ENCODE results near the gene MBNL2. TPM values are rescaled to one million over a fixed set of nuclear protein-coding genes. Genes with fewer than 3 reads are reported as not detected.

MBNL2 gene
- total and polyA plus RNA-seq, 8 donors: 8.9 to 66.5 (median 37.7) TPM

DNA sequence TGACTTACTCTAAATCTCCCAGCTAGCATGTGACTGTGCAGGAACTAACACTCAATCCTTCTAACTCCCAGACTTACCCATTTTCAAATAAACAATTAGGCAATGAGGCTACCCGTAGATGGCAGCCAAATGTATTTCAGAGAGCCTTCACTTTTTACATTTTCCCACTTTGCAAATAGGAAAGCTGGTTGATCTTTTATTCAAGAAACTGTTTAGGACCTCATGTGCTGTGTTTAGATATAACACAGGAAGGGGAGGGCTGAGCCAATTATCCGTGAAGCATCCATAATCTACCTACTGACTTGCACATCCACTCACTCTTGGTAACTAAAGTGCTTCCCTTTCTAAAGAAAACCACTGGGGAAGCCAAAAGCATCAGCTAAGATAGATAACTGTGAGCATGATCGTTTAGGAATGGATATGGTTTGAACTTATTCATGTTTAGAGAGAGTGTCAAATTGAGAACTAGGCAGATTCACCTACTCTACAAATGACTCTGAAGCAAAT lies 33.4 kb downstream of the MBNL2 start:
- Histone ChIP-seq H3K4me3 (no peak overlapping the region), H3K36me3 (no peaks in the 10 kb centered on the region), H3K9me3 (no peaks in the 10 kb centered on the region), H3K4me1 (peaks cover 48 to 62% (median 60%) of the 10 kb centered on the region in 3 donors), H3K27me3 (no peaks in the 10 kb centered on the region), H3K27ac (peak overlapping the region in 3 of 4 donors; percentile 84 to 95 (median 85))
- intact Hi-C loops (cut with DNase I): no loop called here
- WGBS, 2 donors: 40 to 52% methylated on average over 3 of the region's 3 CpGs
- FAIRE-seq (no peak), DNase-seq (no peak), ATAC-seq (no peak)
- TF ChIP-seq, protein P1, sequence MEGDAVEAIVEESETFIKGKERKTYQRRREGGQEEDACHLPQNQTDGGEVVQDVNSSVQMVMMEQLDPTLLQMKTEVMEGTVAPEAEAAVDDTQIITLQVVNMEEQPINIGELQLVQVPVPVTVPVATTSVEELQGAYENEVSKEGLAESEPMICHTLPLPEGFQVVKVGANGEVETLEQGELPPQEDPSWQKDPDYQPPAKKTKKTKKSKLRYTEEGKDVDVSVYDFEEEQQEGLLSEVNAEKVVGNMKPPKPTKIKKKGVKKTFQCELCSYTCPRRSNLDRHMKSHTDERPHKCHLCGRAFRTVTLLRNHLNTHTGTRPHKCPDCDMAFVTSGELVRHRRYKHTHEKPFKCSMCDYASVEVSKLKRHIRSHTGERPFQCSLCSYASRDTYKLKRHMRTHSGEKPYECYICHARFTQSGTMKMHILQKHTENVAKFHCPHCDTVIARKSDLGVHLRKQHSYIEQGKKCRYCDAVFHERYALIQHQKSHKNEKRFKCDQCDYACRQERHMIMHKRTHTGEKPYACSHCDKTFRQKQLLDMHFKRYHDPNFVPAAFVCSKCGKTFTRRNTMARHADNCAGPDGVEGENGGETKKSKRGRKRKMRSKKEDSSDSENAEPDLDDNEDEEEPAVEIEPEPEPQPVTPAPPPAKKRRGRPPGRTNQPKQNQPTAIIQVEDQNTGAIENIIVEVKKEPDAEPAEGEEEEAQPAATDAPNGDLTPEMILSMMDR (IDR thresholded peaks at IDR 0.05): no peak

DNA sequence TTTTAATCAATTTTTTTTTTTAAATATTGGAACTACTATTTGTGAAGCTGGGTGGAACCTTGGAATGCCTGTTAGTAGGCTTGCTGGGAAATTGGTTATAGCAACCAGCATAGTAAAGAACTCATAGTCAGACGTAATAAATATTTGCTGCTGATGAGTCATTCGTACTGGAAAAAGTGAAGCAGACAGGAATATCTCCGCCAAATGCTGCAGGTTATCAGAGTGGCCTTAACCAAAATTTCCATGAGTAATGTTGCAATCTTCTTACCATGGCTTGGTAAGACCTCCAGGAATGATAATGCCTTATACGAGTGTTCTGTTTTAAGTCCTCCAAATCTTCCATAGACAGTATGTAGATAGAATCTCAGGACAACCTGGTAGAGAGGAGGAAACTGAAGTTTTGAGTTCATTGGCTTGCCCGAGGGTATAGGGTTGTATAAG lies 34.2 kb downstream of the MBNL2 start:
- 20 to 35% methylated on average over 5 of the region's 5 CpGs for WGBS, 2 donors
- no peaks in the 10 kb centered on the region for H3K36me3 ChIP-seq
- peak overlapping the region; percentile 31 to 95 (median 84) for H3K27ac ChIP-seq
- peaks cover 52 to 69% (median 62%) of the 10 kb centered on the region in 3 donors for H3K4me1 ChIP-seq
- ATAC-seq: peak; percentile 55 to 67 (median 64)
- H3K4me3 ChIP-seq: no peak overlapping the region
- H3K27me3 ChIP-seq: no peaks in the 10 kb centered on the region
- intact Hi-C loops (cut with DNase I): no loop called here
- peak; percentile 13 for FAIRE-seq
- no peaks in the 10 kb centered on the region for H3K9me3 ChIP-seq
- DNase-seq: peak in 3 of 6 donors; percentile 50 to 54 (median 50)
- TF ChIP-seq, protein P1 (IDR thresholded peaks at IDR 0.05): no peak

DNA sequence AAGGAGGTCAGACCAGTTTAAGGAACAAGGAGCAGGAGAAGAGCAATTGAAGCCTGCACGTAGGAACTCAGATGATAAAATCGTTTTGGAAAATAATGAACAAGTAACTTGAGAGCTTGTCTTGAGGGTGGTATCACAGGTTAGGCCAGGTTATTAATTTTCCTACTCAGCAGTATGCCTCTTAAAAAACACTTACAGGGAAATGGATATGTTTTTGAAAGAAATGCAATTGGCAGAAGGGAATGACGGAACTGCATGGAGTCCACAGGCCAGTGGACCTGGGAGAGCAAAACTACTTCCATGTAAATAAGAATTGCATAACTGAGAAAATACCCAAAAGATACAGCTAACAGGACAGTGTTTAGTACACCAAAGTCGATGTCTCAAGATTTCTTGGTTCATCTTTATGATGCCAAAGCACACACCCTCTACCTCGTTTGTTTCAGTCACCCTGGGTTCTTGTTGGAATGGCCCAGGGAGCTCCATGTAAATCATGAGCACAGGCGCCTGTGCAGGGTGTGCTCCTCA lies 35.2 kb downstream of the MBNL2 start:
- no peaks in the 10 kb centered on the region for H3K9me3 ChIP-seq
- H3K4me1 ChIP-seq: peaks cover 59 to 74% (median 71%) of the 10 kb centered on the region in 3 donors
- 41 to 42% methylated on average over 6 of the region's 6 CpGs for WGBS, 2 donors
- no peak overlapping the region for H3K4me3 ChIP-seq
- intact Hi-C loops (cut with DNase I): no loop called here
- H3K36me3 ChIP-seq: no peaks in the 10 kb centered on the region
- ATAC-seq: peak in 3 of 4 donors; percentile 0 to 1 (median 1)
- TF ChIP-seq, protein P1 (IDR thresholded peaks at IDR 0.05): no peak
- no peak for FAIRE-seq
- no peak for DNase-seq
- no peaks in the 10 kb centered on the region for H3K27me3 ChIP-seq
- H3K27ac ChIP-seq: peak overlapping the region; percentile 69 to 95 (median 84)

DNA sequence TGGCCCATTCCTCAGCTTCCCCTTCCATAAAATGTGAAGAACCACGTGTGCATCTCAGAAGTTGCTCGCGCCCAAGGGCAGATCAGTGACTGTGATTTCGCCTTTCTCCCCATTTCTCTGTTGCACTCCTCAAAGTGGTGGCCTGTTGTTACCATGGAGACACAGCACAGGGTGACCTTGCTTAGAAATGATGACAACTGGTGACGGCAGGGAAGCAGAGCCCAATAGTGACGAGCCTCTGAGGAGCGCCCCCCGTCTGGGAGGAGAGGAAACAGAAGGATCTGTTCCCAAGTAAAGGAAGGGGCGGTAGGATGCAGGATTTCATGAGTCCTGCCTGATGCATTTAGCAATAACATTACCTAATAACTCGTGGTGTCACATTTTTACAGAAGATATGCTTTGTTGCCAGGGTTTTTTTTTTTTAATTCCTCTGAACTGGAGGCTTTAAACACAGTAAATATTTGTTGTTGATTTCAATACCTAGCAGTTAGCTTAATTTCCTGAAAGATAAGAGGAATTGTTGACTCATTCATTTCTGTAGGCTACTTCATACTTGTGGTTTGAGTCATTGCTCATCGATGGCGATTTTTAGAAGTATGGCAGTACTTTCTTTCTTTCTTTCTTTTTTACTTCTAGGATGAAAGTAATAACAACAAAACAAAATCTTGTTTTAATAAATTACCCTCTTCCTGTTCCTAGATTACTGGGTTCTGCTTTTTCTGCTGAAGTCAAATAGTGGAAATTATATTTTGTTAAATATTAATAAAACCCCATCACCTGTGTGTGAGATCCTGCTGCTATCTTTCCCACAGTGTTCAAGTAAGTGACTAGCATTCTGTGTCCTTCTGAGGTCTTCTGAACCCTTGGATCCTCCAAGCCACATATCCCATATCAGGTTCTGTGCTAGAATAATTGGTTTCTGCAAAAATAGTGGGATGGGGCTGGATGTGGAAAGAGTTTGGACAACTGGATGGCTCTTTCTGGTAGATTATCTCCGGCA lies 36.0 kb downstream of the MBNL2 start:
- TF ChIP-seq, protein P1 (IDR thresholded peaks at IDR 0.05): no peak
- peaks cover 59 to 73% (median 70%) of the 10 kb centered on the region in 3 donors for H3K4me1 ChIP-seq
- H3K9me3 ChIP-seq: no peaks in the 10 kb centered on the region
- peak overlapping the region; percentile 69 to 95 (median 84) for H3K27ac ChIP-seq
- H3K36me3 ChIP-seq: no peaks in the 10 kb centered on the region
- H3K4me3 ChIP-seq: no peak overlapping the region
- ATAC-seq: peak; percentile 66 to 78 (median 70)
- intact Hi-C loops (cut with DNase I): no loop called here
- peak in 5 of 6 donors; percentile 66 to 86 (median 81) for DNase-seq
- H3K27me3 ChIP-seq: no peaks in the 10 kb centered on the region
- 19 to 20% methylated on average over 13 of the region's 13 CpGs for WGBS, 2 donors
- FAIRE-seq: no peak
